OCI-M2 (cell line): ENCODE data around the gene ADK.
"Not testable (repeated sequence)": the region's sequence is repeated elsewhere in the genome, so short reads cannot be mapped to it uniquely, and the experiment has no call there.

Experiments used
- DNase-seq: peaks from one replicate; lab custom pipeline; 2025; ENCODE audit not compliant: unreplicated experiment; lab: John Stamatoyannopoulos, UW

The ADK gene

DNA sequence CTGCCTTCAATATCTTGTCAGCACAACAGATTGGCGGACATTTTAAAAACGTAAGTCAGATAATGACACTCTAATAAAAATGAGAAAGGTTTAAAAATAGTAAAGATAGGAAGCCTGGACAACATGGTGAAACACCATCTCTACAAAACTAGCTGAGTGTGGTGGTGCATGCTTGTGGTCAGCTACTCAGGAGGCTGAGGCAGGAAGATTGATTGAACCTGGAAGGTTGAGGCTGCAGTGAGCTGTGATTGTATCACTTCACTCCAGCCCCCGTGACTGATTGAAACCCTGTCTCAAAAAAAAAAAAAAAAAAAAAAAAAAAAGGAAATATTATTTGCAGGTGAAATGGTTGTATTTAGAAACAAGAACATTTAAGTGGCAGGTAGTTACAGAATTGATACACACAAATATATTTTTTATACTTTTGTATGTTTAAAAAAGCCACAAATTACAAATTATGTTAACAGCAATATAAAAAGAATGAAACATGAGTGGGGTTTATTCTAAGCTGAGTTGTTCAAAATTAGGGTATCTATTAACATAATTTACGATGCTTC, 141.9 kb downstream of the ADK start:
- DNase-seq = no peak

DNA sequence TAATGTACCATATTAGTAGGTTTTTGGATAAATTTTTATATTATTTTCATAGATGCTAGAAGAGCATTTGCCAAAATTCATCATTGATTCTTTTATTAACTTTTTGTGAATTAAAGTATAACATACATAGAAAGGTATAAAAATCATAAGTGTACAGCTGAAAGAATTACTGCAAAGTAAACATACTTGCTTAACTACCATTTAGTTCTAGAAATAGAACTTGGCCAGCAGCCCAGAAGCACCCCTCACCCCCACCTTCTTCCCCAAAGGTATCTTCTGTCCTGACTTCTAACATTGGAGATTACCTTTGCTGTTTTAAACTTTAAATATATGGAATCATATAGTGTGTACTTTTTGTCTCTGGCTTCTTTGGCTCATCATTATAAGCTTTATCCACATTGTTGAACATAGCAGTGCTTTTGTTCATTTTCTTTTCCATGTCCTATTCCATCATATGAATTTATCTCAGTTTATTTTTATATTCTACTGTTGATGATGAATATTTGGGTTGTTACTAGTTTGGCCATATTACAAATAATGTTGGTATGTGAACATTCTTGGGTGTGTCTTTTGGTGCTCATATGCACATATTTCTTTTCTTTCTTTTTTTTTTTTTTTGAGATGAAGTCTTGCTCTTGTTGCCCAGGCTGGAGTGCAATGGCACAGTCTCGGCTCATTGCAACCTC, 142.8 kb downstream of the ADK start:
- no peak for DNase-seq

DNA sequence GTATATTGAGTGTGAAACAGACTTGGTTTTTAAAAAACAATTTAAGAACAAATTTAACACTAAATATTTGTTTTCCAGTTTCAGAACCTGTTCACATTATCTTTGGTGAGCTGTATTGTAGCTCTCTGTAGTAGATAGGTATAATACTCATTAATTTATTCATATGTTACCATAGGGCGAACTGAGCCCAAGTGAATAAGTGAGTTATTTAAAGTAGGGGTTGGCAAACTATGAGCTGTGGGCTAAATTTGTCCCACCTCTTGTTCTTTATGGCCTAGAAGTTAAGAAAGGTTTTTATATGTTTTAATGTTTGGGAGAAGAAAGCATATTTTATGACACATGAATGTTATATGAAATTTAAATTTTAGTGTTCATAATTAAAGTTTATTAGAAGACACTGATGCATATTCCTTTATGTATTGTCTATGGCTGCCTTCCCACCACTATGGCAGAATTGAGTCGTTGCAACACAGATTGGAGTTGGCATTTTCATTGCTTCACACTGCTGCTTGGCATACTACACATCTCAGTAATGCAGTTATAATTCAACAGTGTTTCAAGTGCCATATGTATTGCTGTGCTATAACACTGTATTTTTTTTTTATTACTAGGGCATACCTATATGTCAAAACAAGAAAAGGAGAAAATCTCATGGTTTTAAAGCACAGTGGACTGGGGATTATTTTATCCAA, 146.5 kb downstream of the ADK start:
- DNase-seq = no peak

DNA sequence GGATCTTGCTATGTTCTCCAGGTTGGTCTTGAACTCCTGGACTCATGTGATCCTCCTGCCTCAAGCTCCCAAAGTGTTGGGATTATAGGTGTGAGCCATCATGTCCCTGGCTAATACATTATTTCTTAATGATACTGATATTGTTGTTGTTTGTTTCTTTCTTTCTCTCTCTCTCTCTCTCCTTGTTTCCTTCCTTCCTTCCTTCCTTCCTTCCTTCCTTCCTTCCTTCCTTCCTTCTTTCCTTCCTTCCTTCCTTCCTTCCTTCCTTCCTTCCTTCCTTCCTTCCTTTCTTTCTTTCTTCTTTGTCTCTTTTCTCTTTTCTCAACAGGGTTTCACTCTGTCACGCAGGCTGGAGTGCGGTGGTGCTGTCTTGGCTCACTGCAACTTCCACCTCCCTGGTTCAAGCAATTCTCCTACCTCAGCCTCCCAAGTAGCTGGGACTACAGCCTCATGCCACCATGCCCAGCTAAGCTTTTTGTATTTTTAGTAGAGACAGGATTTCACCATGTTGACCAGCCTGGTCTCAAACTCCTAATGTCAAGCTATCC, 149.1 kb downstream of the ADK start:
- DNase-seq = not testable (repeated sequence)

DNA sequence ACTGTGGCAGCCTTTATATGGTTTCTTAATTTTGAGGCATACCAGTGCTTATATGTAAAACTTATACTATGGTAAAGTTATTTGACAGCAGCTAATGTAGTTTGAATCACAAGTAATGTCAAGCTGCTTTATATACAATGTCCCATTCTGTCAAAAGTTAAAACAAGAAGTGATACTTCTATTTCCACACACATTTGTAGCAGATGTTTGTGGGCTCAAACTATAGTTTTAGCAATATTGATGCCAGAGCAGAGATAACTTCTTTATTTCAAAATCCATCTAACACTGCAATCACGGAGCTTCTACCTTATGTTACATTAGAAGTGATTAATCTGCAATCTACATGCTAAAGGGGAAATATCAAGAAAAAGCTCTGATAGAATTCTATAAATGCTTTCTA, 149.6 kb downstream of the ADK start:
- no peak for DNase-seq

DNA sequence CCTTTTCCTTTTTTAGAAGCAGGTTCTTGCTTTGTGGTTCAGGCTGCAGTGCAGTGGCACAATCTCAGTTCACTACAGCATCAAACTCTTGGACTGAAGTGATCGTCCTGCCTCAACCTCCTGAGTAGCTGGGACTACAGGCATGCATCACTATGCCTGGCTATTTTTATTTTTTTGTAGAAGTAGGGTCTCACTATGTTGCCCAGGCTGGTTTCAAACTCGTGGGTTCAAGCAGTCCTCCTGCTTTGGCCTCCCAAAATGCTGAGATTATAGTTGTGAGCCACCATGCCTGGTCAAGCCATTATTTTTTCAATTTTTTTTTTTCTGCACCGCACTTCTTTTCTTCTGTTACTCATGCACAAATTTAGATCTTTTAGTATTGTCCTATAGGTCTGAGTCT, 154.7 kb downstream of the ADK start:
- DNase-seq = no peak

DNA sequence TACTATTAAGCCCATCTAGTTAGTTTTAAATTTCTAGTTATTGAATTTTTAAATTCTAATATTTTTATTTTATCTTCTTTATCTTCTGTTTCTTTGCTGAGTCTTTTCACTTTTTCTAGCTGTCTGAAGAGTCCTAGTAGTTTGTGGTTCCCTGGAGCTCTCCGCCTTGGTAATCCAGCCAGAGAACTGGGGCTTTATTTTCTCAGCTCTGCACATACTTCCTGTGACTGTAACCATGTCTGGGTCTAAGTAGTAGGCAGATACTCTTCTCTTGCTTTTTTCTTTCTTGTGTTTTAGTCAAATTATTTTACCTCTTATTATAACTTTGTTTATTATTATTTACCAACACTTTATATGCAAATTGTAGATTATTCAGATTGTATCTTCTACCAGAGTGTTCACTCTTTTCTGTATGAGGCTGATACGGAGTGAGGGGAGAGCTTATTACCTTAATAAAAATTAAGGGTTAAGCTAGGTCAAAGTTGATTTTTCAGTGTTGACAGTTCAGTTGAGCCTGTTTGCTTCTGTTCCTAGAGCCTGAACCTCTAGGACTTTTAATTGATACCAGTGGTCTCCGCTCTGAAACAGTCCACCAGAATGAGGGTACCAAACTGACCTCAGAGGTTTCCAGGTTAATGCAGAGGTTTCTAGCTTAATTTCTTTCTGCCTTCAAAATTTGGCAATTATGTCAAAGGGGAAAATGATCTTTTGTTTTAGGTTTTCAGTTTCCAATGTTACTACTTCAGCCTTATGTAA, 155.4 kb downstream of the ADK start:
- DNase-seq = no peak

DNA sequence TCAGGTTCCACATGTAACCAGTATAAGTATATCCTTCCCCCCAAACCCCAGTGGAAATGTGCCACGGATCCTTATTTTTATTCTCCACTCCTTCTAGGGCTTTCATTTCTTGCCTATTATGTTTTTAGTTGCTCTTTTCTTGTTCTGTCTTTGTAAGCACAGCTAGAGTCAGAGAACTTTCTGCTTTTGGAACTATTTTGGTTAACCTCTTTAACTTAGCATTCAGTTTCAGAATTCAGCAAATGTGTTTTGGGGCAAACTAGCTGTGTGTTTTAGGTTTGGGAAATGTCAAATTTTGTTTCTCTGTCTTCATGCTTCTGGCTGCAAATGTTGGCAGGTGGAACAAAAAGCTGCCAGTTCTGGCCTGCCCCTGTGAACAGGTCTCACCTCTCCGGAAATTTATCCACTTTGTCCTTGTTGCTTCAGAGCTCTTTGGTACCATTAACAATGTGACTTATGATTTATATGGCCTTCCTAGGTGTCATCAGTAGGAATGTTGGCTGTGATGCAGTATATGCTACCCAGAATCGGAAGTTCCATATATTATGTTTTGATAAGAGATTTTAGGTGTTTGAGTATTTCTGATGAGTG, 156.1 kb downstream of the ADK start:
- no peak for DNase-seq

DNA sequence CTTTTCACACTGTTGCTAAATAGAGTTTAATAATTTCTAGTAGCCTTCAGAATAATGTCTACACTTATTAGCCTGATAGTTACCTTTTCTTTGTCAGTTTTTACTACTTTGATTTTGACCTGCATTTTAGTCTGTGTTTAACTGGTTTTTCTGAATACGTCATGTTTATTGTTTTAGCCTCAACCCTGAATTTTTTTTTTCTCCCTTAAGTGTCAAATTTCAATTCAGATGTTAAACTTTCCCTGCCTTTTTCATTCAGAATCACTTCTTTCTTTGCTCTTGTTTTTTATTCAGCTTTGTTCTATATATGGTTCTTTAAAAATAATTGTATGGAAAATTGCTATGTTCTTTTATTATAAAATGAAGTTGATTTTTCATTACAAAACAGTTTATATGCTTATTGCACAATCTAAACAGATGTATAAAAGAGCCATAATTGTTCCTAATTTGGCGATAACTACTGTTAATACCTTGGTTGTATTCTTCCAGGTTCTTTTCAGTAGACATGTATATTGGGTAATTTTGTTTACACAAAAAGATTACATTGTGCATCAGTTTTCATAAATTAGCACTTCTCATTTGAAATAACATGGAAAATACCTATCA, 159.7 kb downstream of the ADK start:
- DNase-seq = no peak

DNA sequence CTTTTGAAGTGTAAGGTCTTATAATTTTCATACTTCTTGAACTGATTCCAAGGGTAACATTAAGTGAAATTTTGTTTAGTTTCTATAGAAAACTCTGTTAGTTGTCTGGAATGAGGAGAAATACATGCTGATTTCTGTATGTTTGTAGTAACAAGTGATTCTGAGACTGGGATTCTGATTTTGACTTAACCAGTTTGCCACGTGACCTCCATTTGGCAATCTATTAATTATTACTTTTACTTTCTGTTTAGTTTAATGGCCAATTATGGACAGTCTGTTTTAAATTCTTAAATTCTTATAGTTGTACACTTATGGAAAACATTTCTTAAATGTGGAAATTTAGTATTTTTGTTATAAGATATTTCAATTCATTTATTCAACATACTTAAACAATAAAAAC, 163.1 kb downstream of the ADK start:
- no peak for DNase-seq

DNA sequence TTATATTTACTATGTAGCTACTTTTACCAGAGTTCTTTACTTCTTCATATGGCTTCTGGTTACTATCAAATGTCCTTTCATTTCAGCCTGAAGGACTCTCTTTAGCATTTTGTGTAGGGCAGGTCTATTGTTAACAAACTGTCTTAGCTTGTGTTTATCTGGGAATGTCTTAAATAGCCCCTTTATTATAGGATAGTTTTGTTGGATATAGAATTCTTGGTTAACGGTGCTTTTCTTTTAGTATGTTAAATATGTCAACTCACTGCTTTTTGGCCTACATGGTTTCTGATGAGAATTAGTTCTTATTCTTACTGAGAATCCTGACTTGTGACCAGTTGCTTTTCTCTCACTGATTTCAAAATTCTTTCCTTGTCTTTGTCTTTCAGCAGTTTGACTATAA, 169.0 kb downstream of the ADK start:
- DNase-seq = no peak

DNA sequence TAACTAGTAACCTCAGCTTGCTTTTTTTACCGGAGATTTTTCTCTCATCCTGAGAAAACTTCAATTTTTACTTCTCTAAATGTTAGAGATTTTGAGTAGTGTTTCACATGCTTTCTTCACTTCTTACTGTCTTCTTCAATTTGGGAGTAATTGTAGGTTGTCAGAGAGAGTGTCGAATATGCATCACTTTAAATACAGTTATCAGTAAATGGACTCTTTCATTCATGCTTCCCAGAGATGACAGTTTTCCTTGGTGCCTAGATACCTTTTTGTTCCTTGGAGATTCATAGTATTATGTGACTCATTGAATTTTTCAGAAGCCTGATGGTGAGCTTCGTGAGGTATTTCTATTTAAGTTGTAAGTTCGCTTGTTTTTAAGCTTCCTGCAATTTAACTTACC, 169.7 kb downstream of the ADK start:
- no peak for DNase-seq

DNA sequence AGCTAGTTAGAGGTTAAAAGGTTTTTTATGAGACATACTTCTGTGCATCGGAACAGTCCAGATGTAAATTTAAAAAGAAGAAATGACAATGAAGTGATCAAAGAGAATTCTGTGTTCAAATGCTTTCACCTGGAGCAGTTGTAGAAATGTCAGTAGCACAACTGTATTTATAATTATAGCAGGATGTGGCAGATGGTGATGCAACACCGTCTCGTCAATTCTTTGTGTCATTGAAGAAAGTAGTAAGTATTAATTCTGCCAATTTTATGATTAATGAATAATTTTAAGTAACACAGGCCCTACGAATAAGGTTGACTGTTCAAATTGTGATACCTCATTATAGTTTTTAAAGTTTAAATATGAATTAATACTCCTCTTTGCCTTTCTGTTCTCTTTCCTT, 171.1 kb downstream of the ADK start:
- DNase-seq = no peak

DNA sequence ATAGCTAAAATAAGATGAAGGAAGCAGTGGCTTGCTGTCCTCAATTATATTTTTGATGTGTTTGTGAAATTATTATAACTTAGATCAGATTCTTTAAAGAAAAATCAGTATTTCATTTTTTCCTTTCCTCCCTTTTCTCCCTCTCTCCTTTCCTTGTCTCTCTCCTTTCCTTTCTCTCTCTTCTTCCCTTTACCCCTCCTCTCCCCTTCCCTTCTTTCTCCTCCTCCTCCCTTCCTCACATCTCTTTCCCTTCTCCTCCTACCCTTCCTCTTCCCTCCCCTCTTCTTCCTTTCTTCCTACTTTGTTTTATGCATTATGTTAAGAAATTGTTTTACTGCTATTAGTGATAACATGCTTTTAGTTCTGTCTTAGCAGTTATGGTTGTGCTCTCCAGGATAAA, 171.5 kb downstream of the ADK start:
- DNase-seq = no peak

DNA sequence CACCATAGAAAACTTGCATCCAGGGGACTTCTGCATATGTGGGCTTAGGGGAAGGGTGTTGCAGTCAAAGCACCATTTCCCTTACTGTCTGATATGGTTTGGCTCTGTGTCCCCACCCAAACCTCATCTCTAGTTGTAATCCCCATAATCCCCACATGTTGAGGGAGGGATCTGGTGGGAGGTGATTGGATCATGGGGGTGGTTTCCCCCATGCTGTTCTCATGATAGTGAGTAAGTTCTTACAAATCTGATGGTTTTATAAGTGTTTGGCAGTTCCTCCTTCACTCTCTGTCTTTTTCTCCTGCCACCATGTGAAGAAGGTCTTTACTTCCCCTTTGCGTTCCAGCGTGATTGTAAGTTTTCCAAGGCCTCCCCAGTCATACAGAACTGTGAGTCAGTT, 177.4 kb downstream of the ADK start:
- no peak for DNase-seq

DNA sequence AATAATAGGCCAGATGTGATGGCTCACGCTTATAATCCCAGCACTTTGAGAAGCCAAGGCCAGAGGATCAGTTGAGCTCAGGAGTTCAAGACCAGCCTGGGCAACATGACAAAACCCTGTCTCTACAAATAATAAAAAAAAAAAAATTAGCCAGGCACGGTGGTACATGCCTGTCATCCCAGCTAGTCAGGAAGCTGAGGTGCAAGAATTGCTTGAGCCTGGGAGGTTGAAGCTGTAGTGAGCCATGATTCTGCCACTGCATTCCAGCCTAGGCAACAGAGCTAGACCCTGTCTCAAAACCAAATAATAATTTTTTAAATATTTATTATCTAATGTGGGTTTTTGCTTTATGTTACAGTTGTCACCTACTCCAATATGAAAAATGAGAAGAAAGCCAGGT, 178.9 kb downstream of the ADK start:
- DNase-seq = no peak

DNA sequence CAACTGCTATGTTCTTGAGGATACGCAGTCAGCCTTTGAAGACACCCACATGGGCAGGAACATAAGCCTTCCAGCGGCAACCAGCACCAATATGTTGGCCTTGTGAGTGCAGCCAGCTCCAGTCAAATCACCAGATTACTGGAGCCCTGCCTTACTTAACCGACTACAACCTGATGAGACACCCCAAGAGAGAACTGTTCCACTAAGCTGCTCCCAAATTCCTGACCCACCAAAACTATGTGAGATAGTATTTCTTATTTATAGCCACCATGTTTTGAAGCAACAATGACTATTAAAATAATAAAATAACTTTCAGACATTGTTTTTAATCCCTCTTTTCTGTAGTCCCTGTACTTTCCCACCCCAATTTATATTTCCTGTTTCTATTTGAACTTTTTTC, 179.6 kb downstream of the ADK start:
- DNase-seq = no peak

DNA sequence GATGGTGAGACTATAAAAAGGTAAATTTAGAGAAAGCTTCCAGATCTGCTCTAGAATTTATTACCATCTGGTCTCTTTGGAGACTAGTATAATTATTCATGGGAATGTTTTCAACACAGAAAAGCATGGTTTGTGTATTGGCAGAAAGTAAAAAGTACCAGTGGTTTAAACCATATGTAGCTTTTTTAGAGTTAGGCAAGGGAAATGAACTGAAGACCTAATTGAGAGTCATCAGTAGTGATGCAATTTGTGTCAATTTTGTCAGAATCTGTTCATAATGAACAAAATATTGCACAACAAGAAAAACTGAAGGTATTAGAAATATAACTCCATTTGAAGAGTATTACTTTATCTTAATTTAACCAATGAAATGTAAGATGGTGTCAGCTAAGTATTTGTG, 181.4 kb downstream of the ADK start:
- no peak for DNase-seq

DNA sequence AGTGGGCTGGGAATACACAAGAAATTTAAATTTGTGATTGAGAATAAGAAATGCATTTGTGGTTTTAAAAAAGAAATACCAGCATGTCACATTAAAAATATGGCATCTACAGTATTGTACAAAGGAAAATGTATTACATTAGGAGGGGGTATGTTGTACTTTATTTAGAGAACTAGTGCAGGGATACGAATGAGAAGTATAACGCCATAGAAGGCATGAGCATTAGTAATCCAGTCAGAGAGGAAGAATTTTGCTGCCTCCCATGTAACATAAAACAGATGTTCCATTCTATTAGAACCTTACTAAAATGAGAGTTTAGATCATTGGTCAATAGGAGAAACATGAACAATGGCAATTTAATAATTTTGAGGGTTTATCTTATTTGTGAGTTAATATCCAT, 182.2 kb downstream of the ADK start:
- no peak for DNase-seq

DNA sequence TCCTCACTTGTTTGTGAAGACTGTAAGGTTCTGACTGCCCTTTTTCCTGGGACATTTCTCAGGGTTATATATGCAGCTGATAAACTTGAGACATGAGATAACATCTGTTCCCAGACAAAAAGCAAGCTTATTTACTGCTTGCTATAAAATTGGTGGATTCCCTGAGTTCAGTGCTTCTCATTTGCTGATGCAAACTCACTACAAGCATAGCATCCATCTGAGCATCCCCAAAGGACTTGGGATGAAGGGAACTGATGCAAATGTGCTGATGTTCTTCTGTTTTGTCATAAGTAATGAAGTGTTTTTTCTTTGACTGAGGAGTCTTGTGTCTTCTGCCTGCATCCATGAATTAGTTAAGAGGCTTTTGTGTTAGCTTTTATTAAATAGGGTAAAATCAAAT, 183.2 kb downstream of the ADK start:
- DNase-seq = no peak

DNA sequence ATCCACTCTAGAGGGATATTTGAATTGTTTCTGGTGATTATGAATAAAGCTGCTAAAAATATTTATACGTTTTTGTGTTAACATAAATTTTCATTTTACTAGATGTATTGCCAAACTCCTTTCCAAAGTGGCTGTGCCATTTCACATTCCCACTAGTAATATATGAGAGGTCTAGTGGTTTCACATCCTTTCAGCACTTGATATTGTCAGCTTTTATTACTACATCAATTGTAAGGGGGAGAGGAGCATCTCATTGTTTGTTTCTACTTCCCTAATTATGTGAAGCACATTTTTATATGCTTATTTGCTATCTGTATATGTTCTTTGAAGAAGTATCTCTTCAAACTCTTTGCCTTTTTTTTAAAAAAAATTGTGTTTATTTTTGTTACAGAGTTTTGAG, 184.5 kb downstream of the ADK start:
- DNase-seq = no peak
